Body of pancreas (tissue), 4 donors: ENCODE results near the gene PTPRA. TPM values are rescaled to one million over a fixed set of nuclear protein-coding genes. Genes with fewer than 3 reads are reported as not detected.
"Not testable (repeated sequence)": the region's sequence is repeated elsewhere in the genome, so short reads cannot be mapped to it uniquely, and the experiment has no call there.

Experiments
- ATAC-seq: fragments of 150-250 bp; one replicate; pipeline ENCODE4 v1.9.1; 2016
- DNase-seq, 4 donors: peaks; one replicate each; pipeline ENCODE4 v3.0.0-alpha.2; 2019
- H3K27ac ChIP-seq, 4 donors: fragments of 200-600 bp; sonication (generic); 1 replicate in 3 of 4; 2 replicates in 1 of 4; pipeline versions ENCODE4 v1.5.1 to v1.6.1; 2016 to 2019; ENCODE audit warnings: mild to moderate bottlenecking in 1 of 4, mixed read lengths in 1 of 4, moderate library complexity in 1 of 4
- H3K27me3 ChIP-seq, 2 donors: fragments of 200-600 bp; sonication (generic); one replicate each; pipeline ENCODE4 v1.6.0; 2016; ENCODE audit warnings: mild to moderate bottlenecking in 1 of 2
- H3K36me3 ChIP-seq, 2 donors: fragments of 200-600 bp; sonication (generic); replicated peaks in 1 of 2; 2 replicates each; pipeline ENCODE4 v1.5.1; 2016; ENCODE audit warnings: low read depth in 2 of 2; ENCODE audit not compliant: insufficient read depth in 1 of 2
- H3K4me1 ChIP-seq: fragments of 200-600 bp; sonication (generic); one replicate; pipeline ENCODE4 v1.6.0; 2016
- H3K4me3 ChIP-seq, 2 donors: fragments of 200-600 bp; sonication (generic); 1 replicate in 1 of 2; 2 replicates in 1 of 2; pipeline ENCODE4 v1.5.1; 2016 to 2019
- H3K9me3 ChIP-seq, 3 donors: fragments of 200-600 bp; sonication (generic); 1 replicate in 2 of 3; 2 replicates in 1 of 3; pipeline ENCODE4 v1.5.1; 2016
- CTCF ChIP-seq, 7 experiments: fragments of 450-650 bp in 4 of 7; fragments of 200-600 bp in 3 of 7; sonication (generic) in 3 of 7; IDR thresholded peaks; one replicate each; pipeline ENCODE4 v1.5.1; 2016 to 2019; ENCODE audit warnings: antibody characterized with exemption in 7 of 7
- POLR2A ChIP-seq, 3 donors: fragments of 450-650 bp; IDR thresholded peaks; one replicate each; pipeline ENCODE4 v1.6.1; 2016; ENCODE audit warnings: antibody characterized with exemption in 3 of 3, mild to moderate bottlenecking in 2 of 3
- WGBS, 2 donors: methylation state at CpG; one replicate each; pipeline ENCODE4 v1.1.5; 2017; 5-methylcytosine and 5-hydroxymethylcytosine counted together
- intact Hi-C: fragments of 100-400 bp; cut with DNase I; formaldehyde crosslinking; loops from one replicate; pipeline ENCODE4 v1.15.1; 2023
- total RNA-seq, 2 donors: library from RNA; depleted of rRNA; stranded (reverse); fragments of >200 nt; gene quantifications; one replicate each; pipeline ENCODE4 v1.1.0, GENCODE V29; 2016

The PTPRA gene
- total RNA-seq, 2 donors from 2014 or later: 22.3 to 24.1 TPM

- Histone ChIP-seq H3K4me3 (no peak overlapping the region), H3K4me1 (no peaks in the 10 kb centered on the region), H3K9me3 (no peaks in the 10 kb centered on the region), H3K27me3 (no peaks in the 10 kb centered on the region), H3K27ac (no peak overlapping the region), H3K36me3 (peaks cover 12 to 21% of the 10 kb centered on the region in 2 donors)
- TF ChIP-seq POLR2A (IDR thresholded peaks at IDR 0.05) (no peak), CTCF (IDR thresholded peaks at IDR 0.05) (no peak)
- DNase-seq (no peak), ATAC-seq (no peak)
- intact Hi-C loops: no loop called here
- WGBS, 2 donors: 81 to 90% methylated on average over 4 of the region's 4 CpGs
These were observed 148.0 kb downstream of the PTPRA start for GRCh38 chr20:3021327-3021726.

- Histone ChIP-seq H3K27me3 (no peaks in the 10 kb centered on the region), H3K27ac (no peak overlapping the region), H3K4me3 (no peak overlapping the region), H3K36me3 (peaks cover 12 to 26% of the 10 kb centered on the region in 2 donors), H3K9me3 (no peaks in the 10 kb centered on the region), H3K4me1 (no peaks in the 10 kb centered on the region)
- WGBS, 2 donors: 97 to 100% methylated on average over 5 of the region's 5 CpGs
- intact Hi-C loops: no loop called here
- DNase-seq (no peak), ATAC-seq (no peak)
- TF ChIP-seq POLR2A (IDR thresholded peaks at IDR 0.05) (no peak), CTCF (IDR thresholded peaks at IDR 0.05) (no peak)
These were observed 148.5 kb downstream of the PTPRA start for GRCh38 chr20:3021777-3022176.

GRCh38 chr20:3022559-3023490 lies 149.5 kb downstream of the PTPRA start:
- peaks cover 9 to 28% of the 10 kb centered on the region in 2 donors for H3K36me3 ChIP-seq
- H3K4me1 ChIP-seq, H3K4me3 ChIP-seq, H3K27ac ChIP-seq, ATAC-seq, DNase-seq, intact Hi-C loops, H3K27me3 ChIP-seq, H3K9me3 ChIP-seq: not testable (repeated sequence)
- 71 to 79% methylated on average over 16 to 20 of the region's 20 CpGs for WGBS, 2 donors

GRCh38 chr20:3027987-3028386 lies 154.7 kb downstream of the PTPRA start:
- H3K27ac ChIP-seq: no peak overlapping the region
- H3K4me3 ChIP-seq: no peak overlapping the region
- no peaks in the 10 kb centered on the region for H3K4me1 ChIP-seq
- ATAC-seq (no peak), DNase-seq (no peak)
- no peaks in the 10 kb centered on the region for H3K27me3 ChIP-seq
- H3K9me3 ChIP-seq: no peaks in the 10 kb centered on the region
- intact Hi-C loops: no loop called here
- WGBS, 2 donors: 63 to 71% methylated on average over 2 of the region's 2 CpGs
- TF ChIP-seq POLR2A (IDR thresholded peaks at IDR 0.05) (no peak), CTCF (IDR thresholded peaks at IDR 0.05) (no peak)
- peaks cover 4 to 19% of the 10 kb centered on the region in 2 donors for H3K36me3 ChIP-seq

- TF ChIP-seq CTCF (IDR thresholded peaks at IDR 0.05): no peak
- 91 to 93% methylated on average over 3 of the region's 3 CpGs for WGBS, 2 donors
- no peaks in the 10 kb centered on the region for H3K27me3 ChIP-seq
These were observed 158.4 kb downstream of the PTPRA start for GRCh38 chr20:3031524-3032147.

More at GRCh38 chr20:3031524-3032147, 158.4 kb downstream of the PTPRA start:
- Histone ChIP-seq H3K4me3 (no peak overlapping the region), H3K36me3 (peaks cover 0 to 20% of the 10 kb centered on the region in 2 donors), H3K4me1 (no peaks in the 10 kb centered on the region), H3K27ac (no peak overlapping the region), H3K9me3 (no peaks in the 10 kb centered on the region)
- ATAC-seq (no peak), DNase-seq (no peak)
- intact Hi-C loops: no loop called here
